C4-2B (cell line): ENCODE measurements around the gene LUC7L3.

Experiments used
- ZFX ChIP-seq: fragments of 450-650 bp; IDR thresholded peaks from 2 replicates; pipeline ENCODE4 v1.6.1; 2017
- TF ChIP-seq, protein P1 (sequence below): fragments of 450-650 bp; conservative IDR thresholded peaks from 2 replicates; pipeline ENCODE4 v1.5.1; 2017; ENCODE audit warnings: mild to moderate bottlenecking

DNA sequence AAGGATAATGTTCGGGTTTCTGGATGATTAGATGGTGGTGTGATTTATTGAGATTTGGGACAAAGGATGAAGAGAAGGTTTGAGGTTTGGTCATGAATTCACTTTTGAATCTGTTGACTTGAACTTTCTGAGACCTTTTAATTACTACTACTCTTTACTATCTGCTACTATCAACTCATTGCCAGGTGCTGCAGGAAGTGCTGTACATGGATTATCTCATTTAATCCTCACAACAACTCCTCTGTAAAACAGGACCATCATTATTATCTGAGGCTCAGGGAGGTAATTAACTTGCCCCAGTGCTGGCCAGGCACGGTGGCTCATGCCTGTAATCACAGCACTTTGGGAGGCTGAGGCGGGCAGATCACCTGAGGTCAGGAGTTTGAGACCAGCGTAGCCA is 8.8 kb upstream of the LUC7L3 start:
- TF ChIP-seq, protein P1, sequence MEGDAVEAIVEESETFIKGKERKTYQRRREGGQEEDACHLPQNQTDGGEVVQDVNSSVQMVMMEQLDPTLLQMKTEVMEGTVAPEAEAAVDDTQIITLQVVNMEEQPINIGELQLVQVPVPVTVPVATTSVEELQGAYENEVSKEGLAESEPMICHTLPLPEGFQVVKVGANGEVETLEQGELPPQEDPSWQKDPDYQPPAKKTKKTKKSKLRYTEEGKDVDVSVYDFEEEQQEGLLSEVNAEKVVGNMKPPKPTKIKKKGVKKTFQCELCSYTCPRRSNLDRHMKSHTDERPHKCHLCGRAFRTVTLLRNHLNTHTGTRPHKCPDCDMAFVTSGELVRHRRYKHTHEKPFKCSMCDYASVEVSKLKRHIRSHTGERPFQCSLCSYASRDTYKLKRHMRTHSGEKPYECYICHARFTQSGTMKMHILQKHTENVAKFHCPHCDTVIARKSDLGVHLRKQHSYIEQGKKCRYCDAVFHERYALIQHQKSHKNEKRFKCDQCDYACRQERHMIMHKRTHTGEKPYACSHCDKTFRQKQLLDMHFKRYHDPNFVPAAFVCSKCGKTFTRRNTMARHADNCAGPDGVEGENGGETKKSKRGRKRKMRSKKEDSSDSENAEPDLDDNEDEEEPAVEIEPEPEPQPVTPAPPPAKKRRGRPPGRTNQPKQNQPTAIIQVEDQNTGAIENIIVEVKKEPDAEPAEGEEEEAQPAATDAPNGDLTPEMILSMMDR: no peak
- TF ChIP-seq ZFX: no peak
